CD8-positive, alpha-beta memory T cell (primary cell): ENCODE results near the gene GAA. TPM values are rescaled to one million over a fixed set of nuclear protein-coding genes. Genes with fewer than 3 reads are reported as not detected.

Experiments used
- CTCF ChIA-PET: fragments of 350-600 bp; sonication (Branson Sonifier 250); formaldehyde crosslinking; loops from one replicate; lab custom pipeline; 2021; ENCODE audit warnings: antibody characterized with exemption; lab: Charles Lee
- POLR2A ChIA-PET: fragments of 350-600 bp; sonication (Branson Sonifier 250); formaldehyde crosslinking; loops from one replicate; lab custom pipeline; 2021; ENCODE audit warnings: antibody characterized with exemption; lab: Charles Lee
- DNase-seq, 5 donors: peaks; one replicate each; pipeline versions ENCODE4 v3.0.0 to v3.0.0-alpha.2; 2020 to 2022; ENCODE audit warnings: mixed read lengths in 1 of 5
- H3K27ac ChIP-seq: one replicate; pipeline ENCODE4 v1.7.0; 2013; ENCODE audit warnings: low read depth, mild to moderate bottlenecking, low read length, moderate library complexity
- H3K27me3 ChIP-seq: 2 replicates; pipeline ENCODE4 v1.7.0; 2013; ENCODE audit warnings: low read length, mild to moderate bottlenecking; ENCODE audit not compliant: insufficient read depth, poor library complexity, severe bottlenecking
- H3K36me3 ChIP-seq: 2 replicates; pipeline ENCODE4 v1.7.0; 2013; ENCODE audit warnings: mild to moderate bottlenecking, low read length, moderate library complexity; ENCODE audit not compliant: insufficient read depth
- H3K4me1 ChIP-seq: 2 replicates; pipeline ENCODE4 v1.7.0; 2013; ENCODE audit warnings: mild to moderate bottlenecking, low read length, moderate library complexity; ENCODE audit not compliant: insufficient read depth
- H3K4me3 ChIP-seq: 2 replicates; pipeline ENCODE4 v1.7.0; 2013; ENCODE audit warnings: mild to moderate bottlenecking, low read length
- H3K9me3 ChIP-seq: 2 replicates; pipeline ENCODE4 v1.7.0; 2013; ENCODE audit warnings: mild to moderate bottlenecking, low read length
- H3K27ac Mint-ChIP-seq, 8 donors: one replicate each; pipeline ENCODE4 v1.8.0; 2020 to 2021; ENCODE audit warnings: mixed read lengths in 8 of 8, mild to moderate bottlenecking in 6 of 8, inconsistent platforms in 3 of 8, moderate library complexity in 3 of 8
- H3K27me3 Mint-ChIP-seq, 2 donors: one replicate each; pipeline ENCODE4 v1.8.0; 2020 to 2021; ENCODE audit warnings: mixed read lengths in 2 of 2, mild to moderate bottlenecking in 1 of 2, moderate library complexity in 1 of 2
- H3K36me3 Mint-ChIP-seq, 3 donors: one replicate each; pipeline ENCODE4 v1.8.0; 2020 to 2021; ENCODE audit warnings: mixed read lengths in 3 of 3, inconsistent platforms in 1 of 3, mild to moderate bottlenecking in 1 of 3
- H3K4me1 Mint-ChIP-seq, 3 donors: one replicate each; pipeline ENCODE4 v1.8.0; 2020 to 2021; ENCODE audit warnings: mixed read lengths in 3 of 3, inconsistent platforms in 1 of 3, mild to moderate bottlenecking in 1 of 3
- H3K4me3 Mint-ChIP-seq, 7 donors: one replicate each; pipeline ENCODE4 v1.8.0; 2020 to 2021; ENCODE audit warnings: mixed read lengths in 7 of 7, mild to moderate bottlenecking in 6 of 7, moderate library complexity in 4 of 7, inconsistent platforms in 2 of 7
- H3K9me3 Mint-ChIP-seq, 5 donors: one replicate each; pipeline ENCODE4 v1.8.0; 2020 to 2022; ENCODE audit warnings: mixed read lengths in 5 of 5, mild to moderate bottlenecking in 3 of 5, moderate library complexity in 2 of 5, inconsistent platforms in 1 of 5
- polyA plus RNA-seq: library from polyadenylated mRNA; unstranded; fragments of 300-500 nt; fragmentation: Illumina TruSeq; gene quantifications from one replicate; pipeline ENCODE4 v1.2.3, GENCODE V29; 2021
- total RNA-seq, 2 experiments: library from RNA; stranded (reverse); gene quantifications; one replicate each; pipeline ENCODE4 v1.2.3, GENCODE V29; 2021

Gene GAA
- total and polyA plus RNA-seq, 3 experiments from 2014 or later = 13.7 to 31.0 (median 30.5) TPM

GRCh38 chr17:80138856-80139426, 37.6 kb downstream of the GAA start:
- H3K27ac Mint-ChIP-seq = peak overlapping the region in 2 of 8 donors; percentile 31 to 56
- H3K36me3 Mint-ChIP-seq = peaks cover 15 to 94% (median 29%) of the 10 kb centered on the region in 3 donors
- H3K27ac ChIP-seq = no peak overlapping the region
- H3K27me3 Mint-ChIP-seq = no peaks in the 10 kb centered on the region
- H3K9me3 Mint-ChIP-seq = no peaks in the 10 kb centered on the region
- no peaks in the 10 kb centered on the region for H3K4me1 ChIP-seq
- no peaks in the 10 kb centered on the region for H3K27me3 ChIP-seq
- no peak for DNase-seq
- H3K4me3 ChIP-seq = no peak overlapping the region
- H3K9me3 ChIP-seq = no peaks in the 10 kb centered on the region
- ChIA-PET CTCF (no interaction called here), POLR2A (no interaction called here)
- peaks cover 0 to 6% (median under 1%) of the 10 kb centered on the region in 3 donors for H3K4me1 Mint-ChIP-seq
- H3K4me3 Mint-ChIP-seq = no peak overlapping the region
- H3K36me3 ChIP-seq = peaks cover 58% of the 10 kb centered on the region

DNA sequence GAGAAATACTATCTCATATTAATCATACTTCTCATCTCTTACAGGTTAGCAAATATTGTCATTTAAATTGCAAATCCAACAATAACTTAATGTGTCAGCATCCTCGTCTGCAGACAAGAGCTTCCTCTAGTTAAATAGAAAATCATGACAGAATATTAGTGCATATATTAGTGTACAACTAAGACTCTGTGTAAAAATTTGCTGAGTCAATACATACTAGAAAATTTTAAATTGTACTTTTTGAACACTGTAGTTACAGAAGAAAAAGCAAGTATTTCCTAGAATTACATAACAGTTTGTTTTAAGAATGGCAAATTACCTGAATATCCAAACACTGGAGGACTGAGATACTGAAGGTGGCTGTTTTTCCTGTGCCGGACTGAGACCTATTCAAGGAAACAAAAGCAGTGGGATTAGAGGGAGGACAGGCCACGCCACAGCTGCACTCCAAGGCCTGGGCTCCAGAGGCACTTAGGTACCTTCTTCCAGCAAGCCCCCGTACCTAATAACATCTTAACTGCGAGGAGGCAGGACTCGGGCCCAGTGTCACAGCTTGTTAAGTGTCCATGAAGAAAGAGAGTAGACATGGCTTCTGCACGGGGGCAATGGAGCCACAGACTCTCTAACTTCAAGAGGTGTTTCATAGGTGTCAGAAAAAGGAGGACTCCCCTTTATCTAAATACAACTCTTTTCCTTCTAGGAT, 40.2 kb downstream of the GAA start:
- Histone ChIP-seq H3K27ac (no peak overlapping the region), H3K4me1 (peaks cover 20% of the 10 kb centered on the region), H3K27me3 (no peaks in the 10 kb centered on the region), H3K9me3 (no peaks in the 10 kb centered on the region), H3K4me3 (no peak overlapping the region), H3K36me3 (peaks cover 58% of the 10 kb centered on the region)
- H3K27me3 Mint-ChIP-seq = no peaks in the 10 kb centered on the region
- DNase-seq = no peak
- H3K4me3 Mint-ChIP-seq = peak overlapping the region in 1 of 7 donors; percentile 34
- no peaks in the 10 kb centered on the region for H3K9me3 Mint-ChIP-seq
- peaks cover 21 to 30% (median 25%) of the 10 kb centered on the region in 3 donors for H3K4me1 Mint-ChIP-seq
- peak overlapping the region in 1 of 8 donors; percentile 38 for H3K27ac Mint-ChIP-seq
- H3K36me3 Mint-ChIP-seq = peaks cover 15 to 84% (median 25%) of the 10 kb centered on the region in 3 donors
- ChIA-PET POLR2A (no interaction called here), CTCF (interaction anchor here (1.7 kb wide), 1 partner anchor 40 kb away, joined by 4 read pairs; the partner anchor contains the start of gene GAA)

DNA sequence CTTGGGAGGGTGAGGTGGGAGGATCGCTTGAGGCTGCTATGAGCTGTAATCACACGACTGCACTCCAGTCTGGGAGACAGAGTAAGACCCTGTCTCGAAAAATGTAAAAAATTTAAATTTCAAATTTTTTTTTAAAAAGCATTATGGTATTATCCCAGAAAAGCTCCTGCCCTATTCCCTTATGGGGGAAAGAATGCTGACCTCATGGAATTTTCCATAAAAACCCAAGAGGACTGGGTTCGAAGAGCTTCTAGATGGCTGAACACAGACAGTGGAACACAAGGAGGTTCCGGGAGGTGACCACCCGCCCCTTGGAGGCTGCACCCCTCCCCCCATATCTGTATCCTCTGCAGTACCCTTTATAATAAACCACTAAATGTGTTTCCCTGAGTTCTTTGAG, 41.5 kb downstream of the GAA start:
- Mint-ChIP-seq H3K27ac (no peak overlapping the region), H3K27me3 (peaks cover 0 to 2% of the 10 kb centered on the region in 2 donors), H3K36me3 (peaks cover 11 to 76% (median 19%) of the 10 kb centered on the region in 3 donors), H3K9me3 (no peaks in the 10 kb centered on the region), H3K4me1 (peaks cover 26 to 41% (median 33%) of the 10 kb centered on the region in 3 donors), H3K4me3 (peak overlapping the region in 1 of 7 donors; percentile 44)
- Histone ChIP-seq H3K4me1 (peaks cover 23% of the 10 kb centered on the region), H3K27ac (no peak overlapping the region), H3K36me3 (peaks cover 47% of the 10 kb centered on the region), H3K9me3 (no peaks in the 10 kb centered on the region), H3K4me3 (no peak overlapping the region), H3K27me3 (no peaks in the 10 kb centered on the region)
- CTCF ChIA-PET = interaction anchor here (2.1 kb wide), 1 partner anchor 42 kb away, joined by 7 read pairs; the partner anchor contains the start of gene GAA
- POLR2A ChIA-PET = no interaction called here
- DNase-seq = no peak

DNA sequence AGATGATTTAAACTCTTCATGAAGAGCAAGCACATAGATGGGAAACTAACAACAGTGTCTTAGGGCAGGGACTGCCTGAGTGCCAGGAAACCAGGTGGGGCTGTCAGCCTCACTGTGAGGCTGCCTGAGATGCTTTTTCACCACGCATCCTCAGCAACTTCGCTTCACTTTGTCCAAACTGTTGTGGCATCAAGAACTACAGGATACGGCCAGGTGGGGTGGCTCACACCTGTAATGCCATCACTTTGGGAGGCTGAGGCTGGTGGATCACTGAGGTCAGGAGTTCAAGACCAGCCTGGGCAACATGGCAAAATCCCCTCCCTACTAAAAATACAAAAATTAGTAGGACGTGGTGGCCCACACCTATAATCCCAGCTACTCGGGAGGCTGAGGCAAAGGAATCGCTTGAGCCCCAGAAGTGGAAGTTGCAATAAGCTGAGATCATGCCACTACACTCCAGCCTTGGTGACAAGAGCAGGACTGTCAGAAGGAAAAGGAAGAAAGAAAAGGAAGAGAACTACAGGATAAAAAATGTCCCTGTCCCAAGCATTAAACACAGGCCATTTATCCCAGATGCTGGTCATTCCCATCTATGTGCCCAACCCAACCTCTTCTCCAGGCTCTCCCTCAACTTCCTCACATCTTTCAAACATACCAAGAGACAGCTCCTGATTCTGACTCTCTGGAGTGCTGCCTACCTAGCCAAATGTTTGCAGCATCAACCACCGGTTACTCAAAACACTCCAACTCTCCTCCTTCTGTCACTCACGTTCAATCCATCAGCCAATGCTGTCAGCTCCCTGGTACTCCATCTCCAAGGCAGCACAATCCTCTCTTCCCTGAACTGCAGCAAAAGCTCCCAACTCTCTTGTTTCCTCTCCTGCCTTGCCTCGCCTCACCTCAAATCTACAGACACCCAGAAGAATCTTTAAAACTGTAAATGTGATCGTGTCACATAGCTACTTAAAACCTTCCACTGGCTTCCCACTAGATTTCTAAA, 44.0 kb downstream of the GAA start:
- peaks cover 35 to 48% (median 37%) of the 10 kb centered on the region in 3 donors for H3K4me1 Mint-ChIP-seq
- H3K36me3 Mint-ChIP-seq = peaks cover 0 to 51% (median 4%) of the 10 kb centered on the region in 3 donors
- H3K27ac Mint-ChIP-seq = peak overlapping the region; percentile 49 to 88 (median 80)
- no peak for DNase-seq
- H3K36me3 ChIP-seq = peaks cover 25% of the 10 kb centered on the region
- no peaks in the 10 kb centered on the region for H3K27me3 ChIP-seq
- no peaks in the 10 kb centered on the region for H3K9me3 Mint-ChIP-seq
- peak overlapping the region; percentile 82 to 97 (median 83) for H3K4me3 Mint-ChIP-seq
- H3K9me3 ChIP-seq = no peaks in the 10 kb centered on the region
- H3K27me3 Mint-ChIP-seq = peaks cover 0 to 2% of the 10 kb centered on the region in 2 donors
- peak overlapping the region; percentile 57 for H3K4me3 ChIP-seq
- POLR2A ChIA-PET = interaction anchor here (0.6 to 1.7 kb wide), 4 partner anchors 44 to 1747 kb away, joined by 3 to 9 read pairs (median 7); partner anchors contain the start of gene GAA
- peaks cover 28% of the 10 kb centered on the region for H3K4me1 ChIP-seq
- peak overlapping the region; percentile 79 for H3K27ac ChIP-seq
- CTCF ChIA-PET = interaction anchor here (1.5 to 1.6 kb wide), 2 partner anchors 44 to 51 kb away, joined by 8 to 12 read pairs; partner anchors contain the start of gene GAA

DNA sequence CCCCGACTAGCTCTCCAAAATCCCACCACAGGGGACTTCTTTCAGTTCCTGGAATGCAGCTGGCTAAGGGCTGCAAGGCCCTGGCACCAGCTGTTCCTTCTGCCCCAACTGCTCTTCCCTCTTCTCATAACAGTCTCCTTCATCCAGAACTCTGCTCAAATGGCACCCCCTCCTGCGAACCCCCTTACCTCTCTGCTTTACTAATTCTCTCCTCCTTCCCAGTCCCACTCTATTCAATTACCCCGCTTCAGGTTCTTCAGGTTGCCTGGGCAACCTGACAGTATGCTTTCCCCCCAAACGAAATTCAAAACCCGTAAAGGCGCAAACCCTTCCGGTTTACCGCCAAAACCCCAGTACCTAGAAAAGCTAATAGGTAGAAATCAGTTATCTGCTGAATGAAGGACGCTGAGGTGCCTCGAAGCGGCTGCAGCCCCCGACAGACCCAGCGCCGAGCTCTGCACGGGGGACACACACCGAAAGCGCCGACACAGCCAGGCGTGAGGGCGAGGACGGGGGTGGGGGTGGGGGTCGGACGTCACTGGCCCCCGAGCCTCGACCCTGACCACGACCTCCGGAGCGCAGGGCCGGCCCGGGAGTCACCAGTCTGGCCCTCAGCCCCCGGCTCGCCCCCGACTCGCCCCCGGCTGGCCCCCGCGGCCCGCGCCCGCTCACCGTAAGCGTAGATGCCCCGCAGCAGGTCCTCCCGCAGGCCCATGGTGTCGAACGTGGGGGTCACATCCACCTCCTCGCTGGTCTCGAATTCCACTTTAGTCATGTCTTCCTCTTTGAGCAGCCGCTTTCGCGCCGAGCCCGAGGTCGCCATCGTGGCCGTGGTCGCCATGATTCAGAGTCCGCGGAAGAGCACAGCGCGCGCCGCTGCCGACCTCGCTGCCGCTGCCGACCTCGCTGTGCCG, 45.0 kb downstream of the GAA start:
- Histone ChIP-seq H3K36me3 (peaks cover 21% of the 10 kb centered on the region), H3K4me3 (peak overlapping the region; percentile 57), H3K27ac (peak overlapping the region; percentile 79), H3K9me3 (no peaks in the 10 kb centered on the region), H3K4me1 (peaks cover 28% of the 10 kb centered on the region), H3K27me3 (no peaks in the 10 kb centered on the region)
- ChIA-PET POLR2A (interaction anchor here (0.6 to 1.7 kb wide), 3 partner anchors 45 to 91 kb away, joined by 3 to 9 read pairs (median 5); partner anchors contain the start of gene GAA), CTCF (interaction anchor here (1.5 to 1.6 kb wide), 2 partner anchors 45 to 50 kb away, joined by 8 to 12 read pairs; partner anchors contain the start of gene GAA)
- peaks cover 0 to 43% (median 0%) of the 10 kb centered on the region in 3 donors for H3K36me3 Mint-ChIP-seq
- DNase-seq = peak in 3 of 5 donors; percentile 11 to 48 (median 31)
- peaks cover 0 to 2% of the 10 kb centered on the region in 2 donors for H3K27me3 Mint-ChIP-seq
- peak overlapping the region; percentile 87 to 99 (median 98) for H3K27ac Mint-ChIP-seq
- peaks cover 35 to 48% (median 37%) of the 10 kb centered on the region in 3 donors for H3K4me1 Mint-ChIP-seq
- peak overlapping the region; percentile 97 to 99 (median 99) for H3K4me3 Mint-ChIP-seq
- no peaks in the 10 kb centered on the region for H3K9me3 Mint-ChIP-seq

DNA sequence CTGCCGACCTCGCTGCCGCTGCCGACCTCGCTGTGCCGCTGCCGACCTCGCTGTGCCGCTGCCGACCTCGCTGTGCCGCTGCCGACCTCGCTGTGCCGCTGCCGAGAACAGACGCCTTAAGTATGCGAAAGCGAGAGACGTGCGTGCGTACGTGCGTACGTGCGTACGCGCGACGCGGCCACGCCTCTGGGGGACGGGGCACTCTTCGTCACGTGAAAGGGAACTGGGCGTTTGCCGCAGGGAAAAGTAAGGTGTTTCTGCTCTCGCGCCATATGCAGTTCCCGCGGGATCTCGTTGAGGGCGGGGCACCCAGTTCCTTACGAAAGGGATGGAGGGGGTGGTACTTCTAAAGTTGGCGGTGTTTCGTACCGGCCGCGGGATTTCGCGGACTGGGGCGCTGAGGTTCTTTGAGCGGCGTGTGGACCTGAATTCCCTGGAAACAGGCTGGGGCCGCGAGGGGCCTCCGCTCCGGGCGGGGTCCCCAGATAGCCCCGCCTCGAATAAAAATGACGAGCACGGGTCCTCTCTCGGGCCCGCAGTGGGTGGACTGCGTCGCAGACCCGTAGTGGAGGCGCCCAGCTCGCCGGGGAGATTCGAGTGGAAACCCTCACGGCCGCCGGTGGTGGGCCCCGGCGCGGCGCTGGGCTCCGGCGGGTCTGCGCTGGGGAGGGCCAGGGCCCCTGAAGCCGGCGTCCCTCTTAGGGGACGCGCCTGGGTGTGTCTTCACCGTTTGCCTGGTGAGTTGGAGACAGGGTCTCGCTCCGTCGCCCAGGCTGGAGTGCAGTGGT, 45.8 kb downstream of the GAA start, which contains the start of gene EIF4A3:
TSS of gene EIF4A3 (minus strand) at position 94 of the 788 bp plus-strand sequence. CDS start 167 bp downstream, outside the sequence.
- CTCF ChIA-PET = no interaction called here
- H3K4me1 ChIP-seq = peaks cover 33% of the 10 kb centered on the region

More for the DNA sequence above, 45.8 kb downstream of the GAA start, which contains the start of gene EIF4A3:
- peak; percentile 94 to 99 (median 97) for DNase-seq
- peak within 1 kb of the TSS; percentile 86 for H3K4me3 ChIP-seq
- peaks cover 13% of the 10 kb centered on the region for H3K36me3 ChIP-seq
- H3K9me3 Mint-ChIP-seq = peaks cover 0 to 2% (median 0%) of the 10 kb centered on the region in 5 donors
- H3K9me3 ChIP-seq = no peaks in the 10 kb centered on the region
- H3K4me3 Mint-ChIP-seq = peak within 1 kb of the TSS; percentile 97 to 99 (median 99)
- H3K4me1 Mint-ChIP-seq = peaks cover 39 to 49% (median 40%) of the 10 kb centered on the region in 3 donors
- H3K27ac Mint-ChIP-seq = peak within 1 kb of the TSS; percentile 87 to 99 (median 98)
- no peaks in the 10 kb centered on the region for H3K27me3 ChIP-seq
- POLR2A ChIA-PET = no interaction called here
- peaks cover 0 to 34% (median 0%) of the 10 kb centered on the region in 3 donors for H3K36me3 Mint-ChIP-seq
- peaks cover 0 to 2% of the 10 kb centered on the region in 2 donors for H3K27me3 Mint-ChIP-seq
- H3K27ac ChIP-seq = peak within 1 kb of the TSS; percentile 93
